Stimulated activated CD4-positive, alpha-beta T cell treated with anti-CD3 and anti-CD28 coated beads, Interleukin-12 subunit alpha, Interleukin-12 subunit beta, amount 100 ng/mL, for 48 hours (primary cell): ENCODE measurements around the gene EHBP1.
"Not testable (repeated sequence)": the region's sequence is repeated elsewhere in the genome, so short reads cannot be mapped to it uniquely, and the experiment has no call there.

Experiments used
- DNase-seq, 3 donors: peaks; one replicate each; pipeline ENCODE4 v3.0.0-alpha.2; 2020; ENCODE audit warnings: low read depth in 2 of 3, low spot score in 1 of 3

EHBP1 gene

GRCh38 chr2:62704654-62705006 is 883 bp upstream of the EHBP1 start:
- DNase-seq = no peak

GRCh38 chr2:62705859-62706720 is 577 bp downstream of the EHBP1 start:
- DNase-seq = no peak

GRCh38 chr2:62706721-62707521 is 1.4 kb downstream of the EHBP1 start:
- DNase-seq = no peak

GRCh38 chr2:62708751-62709150 is 3.2 kb downstream of the EHBP1 start:
- no peak for DNase-seq

- DNase-seq = no peak
Measured at GRCh38 chr2:62711832-62712494, 6.5 kb downstream of the EHBP1 start.

GRCh38 chr2:62713196-62713595 is 7.7 kb downstream of the EHBP1 start:
- not testable (repeated sequence) for DNase-seq

GRCh38 chr2:62713837-62714236 is 8.3 kb downstream of the EHBP1 start:
- DNase-seq = no peak

GRCh38 chr2:62716768-62717167 is 11.3 kb downstream of the EHBP1 start:
- DNase-seq = no peak

- DNase-seq = no peak
Measured at GRCh38 chr2:62717503-62718081, 12.1 kb downstream of the EHBP1 start.

- DNase-seq = no peak
Measured at GRCh38 chr2:62718225-62718822, 12.8 kb downstream of the EHBP1 start.

GRCh38 chr2:62719757-62720156 is 14.2 kb downstream of the EHBP1 start:
- DNase-seq = no peak

GRCh38 chr2:62722679-62723078 is 17.2 kb downstream of the EHBP1 start:
- DNase-seq = no peak

- DNase-seq = no peak
Measured at GRCh38 chr2:62723253-62723652, 17.7 kb downstream of the EHBP1 start.

GRCh38 chr2:62724106-62724505 is 18.6 kb downstream of the EHBP1 start:
- DNase-seq = no peak

GRCh38 chr2:62724886-62725711 is 19.6 kb downstream of the EHBP1 start:
- DNase-seq = no peak

- no peak for DNase-seq
Measured at GRCh38 chr2:62725712-62726055, 20.2 kb downstream of the EHBP1 start.

- DNase-seq = no peak
Measured at GRCh38 chr2:62727259-62727867, 21.9 kb downstream of the EHBP1 start.

GRCh38 chr2:62727876-62728566 is 22.5 kb downstream of the EHBP1 start:
- no peak for DNase-seq

- DNase-seq = no peak
Measured at GRCh38 chr2:62731275-62731674, 25.8 kb downstream of the EHBP1 start.
